HepG2 (cell line): ENCODE data around the gene HMG20B. TPM values are rescaled to one million over a fixed set of nuclear protein-coding genes. Genes with fewer than 3 reads are reported as not detected.

ENCODE experiments used
- BCL6 ChIP-seq: IDR thresholded peaks from 2 replicates; pipeline ENCODE4 v1.6.1; 2016; ENCODE audit warnings: missing genetic modification reagents, missing compliant biosample characterization
- FOXK2 ChIP-seq: fragments of 450-650 bp; IDR thresholded peaks from 2 replicates; pipeline ENCODE4 v1.6.1; 2016
- HNRNPLL ChIP-seq: fragments of 200-400 bp; formaldehyde crosslinking; IDR thresholded peaks from 2 replicates; pipeline ENCODE4 v1.6.1; 2017; ENCODE audit warnings: mild to moderate bottlenecking, low read depth, low read length; ENCODE audit not compliant: poor library complexity, severe bottlenecking
- HOXD1 ChIP-seq: sonication (generic); formaldehyde crosslinking; IDR thresholded peaks from 2 replicates; pipeline ENCODE4 v1.5.0; 2020; ENCODE audit warnings: missing genetic modification reagents
- KAT8 ChIP-seq: IDR thresholded peaks from 2 replicates; pipeline ENCODE4 v1.6.1; 2016; ENCODE audit warnings: missing genetic modification reagents, missing compliant biosample characterization
- KLF11 ChIP-seq: IDR thresholded peaks from 2 replicates; pipeline ENCODE4 v1.6.1; 2016; ENCODE audit warnings: missing compliant biosample characterization
- MXD4 ChIP-seq: IDR thresholded peaks from 2 replicates; pipeline ENCODE4 v1.6.1; 2016; ENCODE audit warnings: mild to moderate bottlenecking, missing biosample characterization, missing genetic modification reagents
- RBM39 ChIP-seq: fragments of 200-400 bp; formaldehyde crosslinking; IDR thresholded peaks from one replicate; pipeline ENCODE4 v1.6.1; 2018; ENCODE audit warnings: antibody characterized with exemption, mild to moderate bottlenecking, low read depth, low read length; ENCODE audit not compliant: poor library complexity, severe bottlenecking
- RFXANK ChIP-seq: IDR thresholded peaks from 2 replicates; pipeline ENCODE4 v1.6.1; 2016
- SALL1 ChIP-seq: sonication (generic); formaldehyde crosslinking; IDR thresholded peaks from 2 replicates; pipeline ENCODE4 v1.8.0; 2022; ENCODE audit warnings: mild to moderate bottlenecking, missing genetic modification reagents
- SP5 ChIP-seq: IDR thresholded peaks from 2 replicates; pipeline ENCODE4 v1.6.1; 2016; ENCODE audit warnings: low read depth, borderline replicate concordance
- STAT5B ChIP-seq: sonication (generic); formaldehyde crosslinking; IDR thresholded peaks from 2 replicates; pipeline ENCODE4 v1.4.0; 2020; ENCODE audit warnings: missing genetic modification reagents
- THAP11 ChIP-seq: IDR thresholded peaks from 2 replicates; pipeline ENCODE4 v1.6.1; 2016; ENCODE audit warnings: missing biosample characterization, missing genetic modification reagents
- ZBTB7B ChIP-seq: sonication (generic); formaldehyde crosslinking; IDR thresholded peaks from 2 replicates; pipeline ENCODE4 v1.4.0; 2020; ENCODE audit warnings: missing genetic modification reagents
- ZNF33A ChIP-seq: sonication (generic); formaldehyde crosslinking; IDR thresholded peaks from 2 replicates; pipeline ENCODE4 v1.5.1; 2020; ENCODE audit warnings: missing genetic modification reagents, mild to moderate bottlenecking, moderate library complexity, borderline replicate concordance
- ZNF354B ChIP-seq: sonication (generic); formaldehyde crosslinking; IDR thresholded peaks from 2 replicates; pipeline ENCODE4 v1.8.0; 2022; ENCODE audit warnings: mild to moderate bottlenecking, missing genetic modification reagents
- ZNF543 ChIP-seq: sonication (generic); formaldehyde crosslinking; IDR thresholded peaks from 2 replicates; pipeline ENCODE4 v1.4.0; 2020; ENCODE audit warnings: mild to moderate bottlenecking, missing genetic modification reagents
- ZNF558 ChIP-seq: sonication (generic); formaldehyde crosslinking; IDR thresholded peaks from 2 replicates; pipeline ENCODE4 v1.9.0; 2022; ENCODE audit warnings: mild to moderate bottlenecking, missing genetic modification reagents, borderline replicate concordance
- ZNF619 ChIP-seq: sonication (generic); formaldehyde crosslinking; IDR thresholded peaks from 2 replicates; pipeline ENCODE4 v1.4.0; 2020; ENCODE audit warnings: mild to moderate bottlenecking, missing genetic modification reagents
- ZNF672 ChIP-seq: sonication (generic); formaldehyde crosslinking; IDR thresholded peaks from 2 replicates; pipeline ENCODE4 v1.8.1; 2022; ENCODE audit warnings: missing genetic modification reagents
- ZNF703 ChIP-seq: sonication (generic); formaldehyde crosslinking; IDR thresholded peaks from 2 replicates; pipeline ENCODE4 v1.5.1; 2020; ENCODE audit warnings: missing genetic modification reagents, mild to moderate bottlenecking, moderate library complexity, borderline replicate concordance
- polyA plus RNA-seq, 8 experiments: library from polyadenylated mRNA; depleted of rRNA in 3 of 8; stranded (reverse) in 7 of 8; unstranded in 1 of 8; fragments of >200 nt; fragmentation: Illumina TruSeq in 4 of 8; extraction: Trizol in 4 of 8; gene quantifications; 2 replicates each; pipeline versions ENCODE4 v1.2.1 to v1.2.3, GENCODE V29; 2011 to 2016; ENCODE audit warnings: low read depth in 4 of 8, missing spikeins in 1 of 8, mixed read lengths in 1 of 8; ENCODE audit not compliant: insufficient read depth in 1 of 8
- total RNA-seq, 5 experiments: library from RNA; depleted of rRNA; stranded (reverse); fragments of >200 nt; fragmentation: Illumina TruSeq; extraction: Trizol; gene quantifications; 2 replicates each; pipeline ENCODE4 v1.2.3, GENCODE V29; 2016; ENCODE audit warnings: low read depth in 1 of 5
- TF ChIP-seq, protein P1 (sequence below): sonication (generic); formaldehyde crosslinking; IDR thresholded peaks from 2 replicates; pipeline ENCODE4 v1.8.0; 2022; ENCODE audit warnings: missing genetic modification reagents, mild to moderate bottlenecking, inconsistent platforms, borderline replicate concordance
- TF ChIP-seq, protein P2 (sequence below): sonication (generic); formaldehyde crosslinking; IDR thresholded peaks from 2 replicates; pipeline ENCODE4 v1.8.0; 2022; ENCODE audit warnings: missing genetic modification reagents, mild to moderate bottlenecking, moderate library complexity, borderline replicate concordance
- TF ChIP-seq, protein P3 (sequence below): sonication (generic); formaldehyde crosslinking; IDR thresholded peaks from 2 replicates; pipeline ENCODE4 v1.4.0; 2020; ENCODE audit warnings: missing genetic modification reagents, borderline replicate concordance
- TF ChIP-seq, protein P4 (sequence below): sonication (generic); formaldehyde crosslinking; IDR thresholded peaks from 2 replicates; pipeline ENCODE4 v1.8.0; 2022; ENCODE audit warnings: mild to moderate bottlenecking, missing genetic modification reagents; ENCODE audit not compliant: insufficient replicate concordance

The HMG20B gene
- total and polyA plus RNA-seq, 2 of the 13 experiments (the other 11 are each of a cell fraction or from before 2014, with no cell fraction given) = 23.9 to 29.2 TPM

DNA sequence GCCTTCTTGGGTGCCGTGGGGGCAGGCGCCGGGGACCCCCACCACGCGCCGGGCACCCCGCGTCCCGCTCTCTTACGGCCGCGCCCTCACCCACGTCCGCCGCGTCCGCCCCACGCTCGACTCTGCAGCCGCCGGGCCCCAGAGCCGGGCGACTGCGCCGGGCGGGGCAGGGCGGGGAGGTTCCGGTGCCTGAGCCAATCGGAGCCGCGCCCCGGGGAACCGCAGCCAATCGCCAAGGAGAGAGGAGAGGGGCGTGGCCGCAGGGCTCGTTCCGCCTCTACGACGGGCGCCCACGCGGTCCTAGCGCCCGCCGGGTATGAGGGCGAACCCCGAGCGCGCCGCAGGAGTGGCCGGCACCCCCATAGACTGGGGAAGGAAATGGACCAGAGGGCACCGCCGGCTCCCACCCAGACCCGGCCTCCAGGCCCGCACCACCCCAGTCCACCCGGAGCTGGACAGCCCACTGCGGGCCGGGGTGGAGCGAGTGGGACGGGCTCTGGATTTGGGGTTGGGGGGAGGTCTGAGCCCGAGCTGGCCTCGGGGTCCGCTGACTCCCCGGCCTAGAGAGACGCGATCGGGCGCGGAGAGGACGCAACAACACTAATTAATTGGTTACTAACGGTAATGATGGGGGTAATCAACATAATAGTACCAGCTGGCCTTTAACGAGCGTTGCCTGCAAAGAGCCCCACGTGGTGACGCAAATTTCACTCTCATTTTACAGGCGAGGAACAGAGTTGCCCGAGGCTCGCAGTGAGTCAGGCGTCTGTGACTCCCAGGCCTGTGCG, 15.1 kb upstream of the HMG20B start, which contains the start of gene MFSD12 (continued):
- TF ChIP-seq ZNF543 = 0 out of 2 replicates have a peak, but pooled peaks have one; percentile 62
- TF ChIP-seq BCL6 (CRISPR knock-in tag) = peak; percentile 29; the same call in 1 of the 2 replicates
- TF ChIP-seq FOXK2 = no peak
- TF ChIP-seq, protein P1, sequence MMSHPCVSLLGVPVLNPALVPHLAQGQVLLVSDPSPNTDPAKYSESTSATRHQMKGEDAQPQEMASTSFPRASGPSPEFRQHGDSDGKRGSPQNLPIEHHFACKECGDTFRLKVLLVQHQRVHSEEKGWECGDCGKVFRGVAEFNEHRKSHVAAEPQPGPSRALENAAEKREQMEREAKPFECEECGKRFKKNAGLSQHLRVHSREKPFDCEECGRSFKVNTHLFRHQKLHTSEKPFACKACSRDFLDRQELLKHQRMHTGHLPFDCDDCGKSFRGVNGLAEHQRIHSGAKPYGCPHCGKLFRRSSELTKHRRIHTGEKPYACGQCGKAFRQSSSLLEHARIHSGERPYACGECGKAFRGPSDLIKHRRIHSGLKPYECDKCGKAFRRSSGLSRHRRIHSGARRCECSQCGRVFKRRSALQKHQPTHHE = no peak
- TF ChIP-seq, protein P2, sequence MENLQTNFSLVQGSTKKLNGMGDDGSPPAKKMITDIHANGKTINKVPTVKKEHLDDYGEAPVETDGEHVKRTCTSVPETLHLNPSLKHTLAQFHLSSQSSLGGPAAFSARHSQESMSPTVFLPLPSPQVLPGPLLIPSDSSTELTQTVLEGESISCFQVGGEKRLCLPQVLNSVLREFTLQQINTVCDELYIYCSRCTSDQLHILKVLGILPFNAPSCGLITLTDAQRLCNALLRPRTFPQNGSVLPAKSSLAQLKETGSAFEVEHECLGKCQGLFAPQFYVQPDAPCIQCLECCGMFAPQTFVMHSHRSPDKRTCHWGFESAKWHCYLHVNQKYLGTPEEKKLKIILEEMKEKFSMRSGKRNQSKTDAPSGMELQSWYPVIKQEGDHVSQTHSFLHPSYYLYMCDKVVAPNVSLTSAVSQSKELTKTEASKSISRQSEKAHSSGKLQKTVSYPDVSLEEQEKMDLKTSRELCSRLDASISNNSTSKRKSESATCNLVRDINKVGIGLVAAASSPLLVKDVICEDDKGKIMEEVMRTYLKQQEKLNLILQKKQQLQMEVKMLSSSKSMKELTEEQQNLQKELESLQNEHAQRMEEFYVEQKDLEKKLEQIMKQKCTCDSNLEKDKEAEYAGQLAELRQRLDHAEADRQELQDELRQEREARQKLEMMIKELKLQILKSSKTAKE (CRISPR knock-in tag) = no peak
- no peak for TF ChIP-seq ZNF354B (CRISPR knock-in tag)
- peak; percentile 58 for TF ChIP-seq SALL1 (CRISPR knock-in tag)
- peak; percentile 53; the same call in 1 of the 2 replicates for TF ChIP-seq KLF11 (CRISPR knock-in tag)
- TF ChIP-seq, protein P3, sequence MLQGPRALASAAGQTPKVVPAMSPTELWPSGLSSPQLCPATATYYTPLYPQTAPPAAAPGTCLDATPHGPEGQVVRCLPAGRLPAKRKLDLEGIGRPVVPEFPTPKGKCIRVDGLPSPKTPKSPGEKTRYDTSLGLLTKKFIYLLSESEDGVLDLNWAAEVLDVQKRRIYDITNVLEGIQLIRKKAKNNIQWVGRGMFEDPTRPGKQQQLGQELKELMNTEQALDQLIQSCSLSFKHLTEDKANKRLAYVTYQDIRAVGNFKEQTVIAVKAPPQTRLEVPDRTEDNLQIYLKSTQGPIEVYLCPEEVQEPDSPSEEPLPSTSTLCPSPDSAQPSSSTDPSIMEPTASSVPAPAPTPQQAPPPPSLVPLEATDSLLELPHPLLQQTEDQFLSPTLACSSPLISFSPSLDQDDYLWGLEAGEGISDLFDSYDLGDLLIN (CRISPR knock-in tag) = 0 out of 2 replicates have a peak, but pooled peaks have one; percentile 28
- TF ChIP-seq ZNF558 = no peak
- TF ChIP-seq RFXANK = no peak
- TF ChIP-seq THAP11 = peak; percentile 79
- peak; percentile 78 for TF ChIP-seq KAT8 (CRISPR knock-in tag)
- TF ChIP-seq STAT5B (CRISPR knock-in tag) = 0 out of 2 replicates have a peak, but pooled peaks have one; percentile 37
- no peak for TF ChIP-seq ZNF672 (CRISPR knock-in tag)
- peak; percentile 95 for TF ChIP-seq ZBTB7B (CRISPR knock-in tag)
- no peak for TF ChIP-seq ZNF33A (CRISPR knock-in tag)
- no peak for TF ChIP-seq ZNF703 (CRISPR knock-in tag)
- peak; percentile 48; the same call in 1 of the 2 replicates for TF ChIP-seq HOXD1
- TF ChIP-seq MXD4 (CRISPR knock-in tag) = 0 out of 2 replicates have a peak, but pooled peaks have one; percentile 32
- peak; percentile 83 for TF ChIP-seq SP5 (CRISPR knock-in tag)
- no peak; the same call in 1 of the 2 replicates for TF ChIP-seq ZNF619 (CRISPR knock-in tag)
- TF ChIP-seq HNRNPLL = peak; percentile 54
- TF ChIP-seq, protein P4, sequence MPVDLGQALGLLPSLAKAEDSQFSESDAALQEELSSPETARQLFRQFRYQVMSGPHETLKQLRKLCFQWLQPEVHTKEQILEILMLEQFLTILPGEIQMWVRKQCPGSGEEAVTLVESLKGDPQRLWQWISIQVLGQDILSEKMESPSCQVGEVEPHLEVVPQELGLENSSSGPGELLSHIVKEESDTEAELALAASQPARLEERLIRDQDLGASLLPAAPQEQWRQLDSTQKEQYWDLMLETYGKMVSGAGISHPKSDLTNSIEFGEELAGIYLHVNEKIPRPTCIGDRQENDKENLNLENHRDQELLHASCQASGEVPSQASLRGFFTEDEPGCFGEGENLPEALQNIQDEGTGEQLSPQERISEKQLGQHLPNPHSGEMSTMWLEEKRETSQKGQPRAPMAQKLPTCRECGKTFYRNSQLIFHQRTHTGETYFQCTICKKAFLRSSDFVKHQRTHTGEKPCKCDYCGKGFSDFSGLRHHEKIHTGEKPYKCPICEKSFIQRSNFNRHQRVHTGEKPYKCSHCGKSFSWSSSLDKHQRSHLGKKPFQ = peak; percentile 72
- TF ChIP-seq RBM39 = peak; percentile 22
